GM12878 (cell line): ENCODE results near the gene DIS3L2. TPM values are rescaled to one million over a fixed set of nuclear protein-coding genes. Genes with fewer than 3 reads are reported as not detected.

ENCODE experiments used
- ATAC-seq: fragments of 200-7000 bp; cut with Tn5 transposase; 3 replicates; pipeline ENCODE4 v1.9.1; 2020; ENCODE audit warnings: mild to moderate bottlenecking, moderate library complexity
- BruUV-seq: library from RNA; stranded (reverse); fragments of 400-500 nt; replicated peaks from 2 replicates; lab custom pipeline; 2021; lab: Mats Ljungman, UMichigan
- CTCF ChIA-PET: fragments of 300-600 bp; sonication (Branson Sonifier 250); formaldehyde crosslinking; extraction: SDS; loops from one replicate; lab custom pipeline; 2021; ENCODE audit warnings: inconsistent platforms; lab: Yijun Ruan, JAX
- POLR2A ChIA-PET: fragments of 350-600 bp; formaldehyde crosslinking; extraction: SDS; loops from one replicate; lab custom pipeline; 2021; ENCODE audit warnings: inconsistent platforms; lab: Charles Lee
- RAD21 ChIA-PET: fragments of 300-600 bp; sonication (Branson Sonifier 250); formaldehyde crosslinking; loops from one replicate; lab custom pipeline; 2023; ENCODE audit warnings: antibody characterized with exemption; ENCODE audit not compliant: unreplicated experiment; lab: Charles Lee
- SMC1A ChIA-PET: fragments of 300-600 bp; sonication (Branson Sonifier 250); formaldehyde crosslinking; loops from one replicate; lab custom pipeline; 2023; ENCODE audit not compliant: unreplicated experiment, uncharacterized antibody; lab: Charles Lee
- DNase-seq: peaks from one replicate; pipeline ENCODE4 v3.0.0-alpha.2; 2011; ENCODE audit warnings: low read depth, low spot score
- FAIRE-seq: peaks from 3 replicates; lab custom pipeline; 2011; peaks lifted over from hg19 to GRCh38; lab: Jason Lieb, UNC
- H2AFZ ChIP-seq: 2 replicates; pipeline ENCODE4 v1.6.0; 2011; ENCODE audit warnings: low read depth, low read length, control low read depth; ENCODE audit not compliant: control insufficient read depth
- H3K27ac ChIP-seq: 2 replicates; pipeline ENCODE4 v1.5.1; 2011; ENCODE audit warnings: control low read depth; ENCODE audit not compliant: control insufficient read depth, insufficient read depth
- H3K27me3 ChIP-seq, 2 experiments: replicated peaks in 1 of 2; 2 replicates each; pipeline versions ENCODE4 v1.6.0 to v1.6.1; 2011; ENCODE audit warnings: low read length in 1 of 2; ENCODE audit not compliant: control insufficient read depth in 2 of 2, insufficient read depth in 2 of 2
- H3K36me3 ChIP-seq, 2 experiments: 2 replicates each; pipeline ENCODE4 v1.5.1; 2011; ENCODE audit warnings: low read length in 1 of 2; ENCODE audit not compliant: control insufficient read depth in 2 of 2, insufficient read depth in 2 of 2
- H3K4me1 ChIP-seq: 2 replicates; pipeline ENCODE4 v1.6.1; 2011; ENCODE audit warnings: mild to moderate bottlenecking, low read length, moderate library complexity, mixed read lengths; ENCODE audit not compliant: control insufficient read depth, insufficient read depth
- H3K4me2 ChIP-seq: 2 replicates; pipeline ENCODE4 v1.6.0; 2011; ENCODE audit warnings: control low read depth; ENCODE audit not compliant: control insufficient read depth, insufficient read depth
- H3K4me3 ChIP-seq: fragments of 200-600 bp; sonication (generic); 2 replicates; pipeline ENCODE4 v1.5.1; 2016
- H3K79me2 ChIP-seq: 2 replicates; pipeline ENCODE4 v1.6.0; 2011; ENCODE audit warnings: low read length; ENCODE audit not compliant: control insufficient read depth, insufficient read depth
- H3K9ac ChIP-seq: 2 replicates; pipeline ENCODE4 v1.8.0; 2011; ENCODE audit warnings: low read length, control low read depth, mixed read lengths; ENCODE audit not compliant: control insufficient read depth, insufficient read depth
- H3K9me3 ChIP-seq: replicated peaks from 3 replicates; pipeline ENCODE4 v1.5.1; 2011; ENCODE audit warnings: mild to moderate bottlenecking, low read length; ENCODE audit not compliant: control insufficient read depth, insufficient read depth
- H4K20me1 ChIP-seq: 2 replicates; pipeline ENCODE4 v1.6.0; 2011; ENCODE audit not compliant: control insufficient read depth, insufficient read depth
- FOXM1 ChIP-seq: IDR thresholded peaks from 2 replicates; pipeline ENCODE4 v1.6.1; 2012; ENCODE audit warnings: low read depth, mild to moderate bottlenecking, inconsistent platforms, low read length, moderate library complexity
- HSF1 ChIP-seq: fragments of 150-350 bp; IDR thresholded peaks from 2 replicates; pipeline ENCODE4 v1.6.1; 2014; ENCODE audit warnings: mild to moderate bottlenecking, low read depth, low read length
- IKZF2 ChIP-seq, 2 experiments: fragments of 450-650 bp; IDR thresholded peaks; 2 replicates each; pipeline ENCODE4 v1.6.1; 2017; ENCODE audit warnings: mild to moderate bottlenecking in 2 of 2, moderate library complexity in 2 of 2
- NFIC ChIP-seq: IDR thresholded peaks from 2 replicates; pipeline ENCODE4 v1.6.1; 2012; ENCODE audit warnings: low read depth, mild to moderate bottlenecking, inconsistent platforms, low read length, moderate library complexity
- RAD21 ChIP-seq: IDR thresholded peaks from 2 replicates; pipeline ENCODE4 v1.6.1; 2011; ENCODE audit warnings: mild to moderate bottlenecking, low read depth, low read length, moderate library complexity; ENCODE audit not compliant: insufficient read depth
- SUPT20H ChIP-seq: IDR thresholded peaks from 2 replicates; pipeline ENCODE4 v1.6.1; 2011; ENCODE audit warnings: low read depth, mild to moderate bottlenecking, low read length, moderate library complexity, borderline replicate concordance; ENCODE audit not compliant: control insufficient read depth
- TARDBP ChIP-seq: IDR thresholded peaks from 2 replicates; pipeline ENCODE4 v1.6.1; 2016; ENCODE audit warnings: borderline replicate concordance
- WGBS: methylation state at CpG from one replicate; pipeline ENCODE4 v1.1.6; 2016; ENCODE audit warnings: low lambda C conversion rate; ENCODE audit not compliant: insufficient replicate concordance, insufficient coverage; ENCODE audit errors: missing lambda C conversion rate; 5-methylcytosine and 5-hydroxymethylcytosine counted together
- in situ Hi-C: fragments of 300-500 bp; cut with MboI; formaldehyde crosslinking; loops from 9 replicates; pipeline ENCODE4 v1.14.3; 2018; ENCODE audit warnings: mixed read lengths
- intact Hi-C: fragments of 100-400 bp; cut with micrococcal nuclease; formaldehyde crosslinking; loops from one replicate; pipeline ENCODE4 v1.14.2; 2022; ENCODE audit not compliant: unreplicated experiment
- polyA plus RNA-seq, 11 experiments: library from polyadenylated mRNA; depleted of rRNA in 4 of 11; unstranded in 6 of 11; stranded (reverse) in 5 of 11; fragments of >200 nt; fragmentation: Nextera tagmentation in 4 of 11; fragmentation: Illumina TruSeq in 1 of 11; extraction: Ambion mirVana in 4 of 11; extraction: Trizol in 1 of 11; gene quantifications; 1 replicate in 1 of 11; 2 replicates in 10 of 11; pipeline versions ENCODE4 v1.2.1 to v1.2.3, GENCODE V29; 2011 to 2016; ENCODE audit warnings: inconsistent platforms in 2 of 11, missing spikeins in 2 of 11, low read depth in 1 of 11
- total RNA-seq, 4 experiments: library from RNA; depleted of rRNA in 3 of 4; stranded (reverse); fragments of >200 nt in 3 of 4; fragmentation: Illumina TruSeq in 1 of 4; extraction: Trizol in 1 of 4; gene quantifications; 2 replicates each; pipeline versions ENCODE4 v1.2.1 to v1.2.3, GENCODE V29; 2013 to 2021
- TF ChIP-seq, protein P1 (sequence below): fragments of 450-650 bp; IDR thresholded peaks from 2 replicates; pipeline ENCODE4 v1.6.1; 2017; ENCODE audit warnings: borderline replicate concordance
- TF ChIP-seq, protein P2 (sequence below): fragments of 450-650 bp; IDR thresholded peaks from 2 replicates; pipeline ENCODE4 v1.6.1; 2018; ENCODE audit warnings: borderline replicate concordance, mild to moderate bottlenecking; ENCODE audit not compliant: partially characterized antibody

DIS3L2 gene
- total and polyA plus RNA-seq, 10 of the 15 experiments (the other 5 are each of a cell fraction or from before 2014, with no cell fraction given), result 3.5 to 27.1 (median 16.0) TPM

GRCh38 chr2:232216028-232216427 is 254.5 kb downstream of the DIS3L2 start:
- in situ Hi-C loops, result no loop called here
- no peak overlapping the region for H3K9ac ChIP-seq
- SMC1A ChIA-PET, result no interaction called here
- intact Hi-C loops, result no loop called here
- TF ChIP-seq RAD21 (no peak), IKZF2 (IDR thresholded peaks at IDR 0.05) (no peak), SUPT20H (no peak)
- TF ChIP-seq, protein P1, sequence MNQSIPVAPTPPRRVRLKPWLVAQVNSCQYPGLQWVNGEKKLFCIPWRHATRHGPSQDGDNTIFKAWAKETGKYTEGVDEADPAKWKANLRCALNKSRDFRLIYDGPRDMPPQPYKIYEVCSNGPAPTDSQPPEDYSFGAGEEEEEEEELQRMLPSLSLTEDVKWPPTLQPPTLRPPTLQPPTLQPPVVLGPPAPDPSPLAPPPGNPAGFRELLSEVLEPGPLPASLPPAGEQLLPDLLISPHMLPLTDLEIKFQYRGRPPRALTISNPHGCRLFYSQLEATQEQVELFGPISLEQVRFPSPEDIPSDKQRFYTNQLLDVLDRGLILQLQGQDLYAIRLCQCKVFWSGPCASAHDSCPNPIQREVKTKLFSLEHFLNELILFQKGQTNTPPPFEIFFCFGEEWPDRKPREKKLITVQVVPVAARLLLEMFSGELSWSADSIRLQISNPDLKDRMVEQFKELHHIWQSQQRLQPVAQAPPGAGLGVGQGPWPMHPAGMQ, result no peak
- TF ChIP-seq, all 136 proteins: peak for 0
- no peaks in the 10 kb centered on the region for H3K9me3 ChIP-seq
- BruUV-seq, result no TSS peak
- FAIRE-seq (no peak), ATAC-seq (no peak), DNase-seq (no peak)
- no peak overlapping the region for H3K4me2 ChIP-seq
- H3K36me3 ChIP-seq, result peaks cover 0 to 8% of the 10 kb centered on the region in 2 experiments; a peak in 1 of 4 replicates
- no peak overlapping the region for H3K27ac ChIP-seq
- H3K4me1 ChIP-seq, result peaks cover 12% of the 10 kb centered on the region
- H3K27me3 ChIP-seq, result no peaks in the 10 kb centered on the region
- ChIA-PET POLR2A (no interaction called here), CTCF (no interaction called here), RAD21 (no interaction called here)
- no peak overlapping the region for H3K4me3 ChIP-seq
- H2AFZ ChIP-seq, result no peak overlapping the region
- 80% methylated on average over 3 of the region's 3 CpGs for WGBS
- H3K79me2 ChIP-seq, result no peaks in the 10 kb centered on the region
- no peaks in the 10 kb centered on the region for H4K20me1 ChIP-seq

DNA sequence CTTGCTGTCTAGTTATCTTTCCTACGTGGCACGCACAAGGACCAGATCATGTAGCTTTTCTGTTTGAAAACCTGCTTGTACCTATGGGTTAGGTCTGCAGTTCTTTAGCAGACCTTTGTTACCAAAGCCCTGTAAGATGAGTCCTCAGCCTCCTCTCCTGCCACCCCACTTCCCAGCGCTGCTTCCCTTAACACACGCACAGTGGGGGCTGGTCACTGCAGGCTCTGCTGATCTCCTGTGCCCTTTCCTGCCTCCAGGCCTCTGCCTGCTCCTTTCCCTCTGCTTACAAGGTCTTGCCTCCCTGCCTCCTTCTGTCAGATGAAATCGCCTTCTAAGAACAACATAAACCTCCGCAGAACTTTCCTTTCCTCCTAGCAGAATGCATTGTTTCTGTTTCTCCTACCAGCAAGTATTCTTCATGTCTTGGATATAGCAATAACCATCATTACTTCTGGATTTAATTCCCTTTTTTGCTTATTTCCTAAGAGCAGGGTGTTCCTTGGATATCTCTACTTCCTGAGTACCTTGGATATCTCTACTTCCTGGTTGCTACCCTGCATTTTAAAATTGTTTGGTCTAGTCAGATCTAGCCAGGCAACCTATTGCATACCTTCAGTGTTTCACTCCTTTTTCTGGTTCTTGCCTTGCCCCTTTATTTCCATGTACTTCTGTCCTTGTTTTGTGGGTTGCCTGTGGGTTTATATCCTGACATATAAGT is 257.4 kb downstream of the DIS3L2 start:
- Histone ChIP-seq H3K27ac (no peak overlapping the region; the same call in 1 of the 2 replicates), H3K4me3 (no peak overlapping the region), H3K36me3 (no peaks in the 10 kb centered on the region), H3K79me2 (no peaks in the 10 kb centered on the region), H3K9ac (no peak overlapping the region), H3K27me3 (no peaks in the 10 kb centered on the region), H3K4me1 (peaks cover 5% of the 10 kb centered on the region; the same call in 1 of the 2 replicates), H3K9me3 (no peaks in the 10 kb centered on the region), H3K4me2 (no peak overlapping the region), H4K20me1 (no peaks in the 10 kb centered on the region), H2AFZ (no peak overlapping the region)
- CTCF ChIA-PET, result no interaction called here
- intact Hi-C loops (no loop called here), in situ Hi-C loops (no loop called here)
- RAD21 ChIA-PET, result no interaction called here
- FAIRE-seq, result no peak
- BruUV-seq, result no TSS peak
- POLR2A ChIA-PET, result no interaction called here
- SMC1A ChIA-PET, result no interaction called here
- 99% methylated on average over 6 of the region's 6 CpGs for WGBS
- no peak for DNase-seq
- ATAC-seq, result no peak
- TF ChIP-seq, protein P1, result no peak
- TF ChIP-seq TARDBP, result no peak
- TF ChIP-seq NFIC, result no peak
- TF ChIP-seq HSF1, result no peak
- TF ChIP-seq, protein P2, sequence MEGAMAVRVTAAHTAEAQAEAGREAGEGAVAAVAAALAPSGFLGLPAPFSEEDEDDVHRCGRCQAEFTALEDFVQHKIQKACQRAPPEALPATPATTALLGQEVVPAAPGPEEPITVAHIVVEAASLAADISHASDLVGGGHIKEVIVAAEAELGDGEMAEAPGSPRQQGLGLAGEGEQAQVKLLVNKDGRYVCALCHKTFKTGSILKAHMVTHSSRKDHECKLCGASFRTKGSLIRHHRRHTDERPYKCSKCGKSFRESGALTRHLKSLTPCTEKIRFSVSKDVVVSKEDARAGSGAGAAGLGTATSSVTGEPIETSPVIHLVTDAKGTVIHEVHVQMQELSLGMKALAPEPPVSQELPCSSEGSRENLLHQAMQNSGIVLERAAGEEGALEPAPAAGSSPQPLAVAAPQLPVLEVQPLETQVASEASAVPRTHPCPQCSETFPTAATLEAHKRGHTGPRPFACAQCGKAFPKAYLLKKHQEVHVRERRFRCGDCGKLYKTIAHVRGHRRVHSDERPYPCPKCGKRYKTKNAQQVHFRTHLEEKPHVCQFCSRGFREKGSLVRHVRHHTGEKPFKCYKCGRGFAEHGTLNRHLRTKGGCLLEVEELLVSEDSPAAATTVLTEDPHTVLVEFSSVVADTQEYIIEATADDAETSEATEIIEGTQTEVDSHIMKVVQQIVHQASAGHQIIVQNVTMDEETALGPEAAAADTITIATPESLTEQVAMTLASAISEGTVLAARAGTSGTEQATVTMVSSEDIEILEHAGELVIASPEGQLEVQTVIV, result no peak
- TF ChIP-seq FOXM1, result no peak
